Measurements from ENCODE around the gene NONO.
"Not testable (repeated sequence)": the region's sequence is repeated elsewhere in the genome, so short reads cannot be mapped to it uniquely, and the experiment has no call there.

The NONO gene

GRCh38 chrX:71254092-71254963, 29.1 kb upstream of the NONO start, which contains the start of gene ZMYM3:
ZMYM3 (minus strand) TSS chrX:71254140; CDS start chrX:71253255, 885 bp downstream.
- H3K4me3 ChIP-seq (ENCODE audit: low read depth, low read length): peak within 1 kb of the TSS; percentile 84
- peak; percentile 87 for DNase-seq (ENCODE audit: low read depth, low spot score)
- in situ Hi-C loops (cut with HindIII; ENCODE audit: low sequenced_read_pairs): no loop called here
- TF ChIP-seq, protein P1, sequence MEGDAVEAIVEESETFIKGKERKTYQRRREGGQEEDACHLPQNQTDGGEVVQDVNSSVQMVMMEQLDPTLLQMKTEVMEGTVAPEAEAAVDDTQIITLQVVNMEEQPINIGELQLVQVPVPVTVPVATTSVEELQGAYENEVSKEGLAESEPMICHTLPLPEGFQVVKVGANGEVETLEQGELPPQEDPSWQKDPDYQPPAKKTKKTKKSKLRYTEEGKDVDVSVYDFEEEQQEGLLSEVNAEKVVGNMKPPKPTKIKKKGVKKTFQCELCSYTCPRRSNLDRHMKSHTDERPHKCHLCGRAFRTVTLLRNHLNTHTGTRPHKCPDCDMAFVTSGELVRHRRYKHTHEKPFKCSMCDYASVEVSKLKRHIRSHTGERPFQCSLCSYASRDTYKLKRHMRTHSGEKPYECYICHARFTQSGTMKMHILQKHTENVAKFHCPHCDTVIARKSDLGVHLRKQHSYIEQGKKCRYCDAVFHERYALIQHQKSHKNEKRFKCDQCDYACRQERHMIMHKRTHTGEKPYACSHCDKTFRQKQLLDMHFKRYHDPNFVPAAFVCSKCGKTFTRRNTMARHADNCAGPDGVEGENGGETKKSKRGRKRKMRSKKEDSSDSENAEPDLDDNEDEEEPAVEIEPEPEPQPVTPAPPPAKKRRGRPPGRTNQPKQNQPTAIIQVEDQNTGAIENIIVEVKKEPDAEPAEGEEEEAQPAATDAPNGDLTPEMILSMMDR (IDR thresholded peaks at IDR 0.05; ENCODE audit: low read depth, low read length): no peak

GRCh38 chrX:71256051-71256450, 27.4 kb upstream of the NONO start:
- no peak for DNase-seq (ENCODE audit: low read depth, low spot score)
- in situ Hi-C loops (cut with HindIII; ENCODE audit: low sequenced_read_pairs): no loop called here
- TF ChIP-seq, protein P1 (IDR thresholded peaks at IDR 0.05; ENCODE audit: low read depth, low read length): no peak
- no peak overlapping the region for H3K4me3 ChIP-seq (ENCODE audit: low read depth, low read length)

GRCh38 chrX:71256856-71257255, 26.6 kb upstream of the NONO start:
- DNase-seq (ENCODE audit: low read depth, low spot score): no peak
- no peak overlapping the region for H3K4me3 ChIP-seq (ENCODE audit: low read depth, low read length)
- in situ Hi-C loops (cut with HindIII; ENCODE audit: low sequenced_read_pairs): no loop called here
- TF ChIP-seq, protein P1 (IDR thresholded peaks at IDR 0.05; ENCODE audit: low read depth, low read length): no peak

DNA sequence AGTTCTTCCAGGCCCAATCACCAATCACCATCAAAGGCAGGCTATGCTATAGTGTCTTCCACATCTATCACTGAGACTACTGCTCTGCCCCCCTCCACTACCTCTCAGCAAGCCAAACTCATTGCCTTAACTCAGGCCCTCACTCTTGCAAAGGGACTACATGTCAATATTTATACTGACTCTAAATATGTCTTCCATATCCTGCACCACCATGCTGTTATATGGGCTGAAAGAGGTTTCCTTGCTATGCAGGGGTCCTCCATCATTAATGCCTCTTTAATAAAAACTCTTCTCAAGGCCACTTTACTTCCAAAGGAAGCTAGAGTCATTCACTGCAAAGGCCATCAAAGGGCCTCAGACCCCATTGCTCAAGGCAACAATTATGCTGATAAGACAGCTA, 14.8 kb upstream of the NONO start:
- in situ Hi-C loops (cut with HindIII; ENCODE audit: low sequenced_read_pairs); DNase-seq (ENCODE audit: low read depth, low spot score): not testable (repeated sequence)

GRCh38 chrX:71269801-71270395, 13.5 kb upstream of the NONO start:
- no peak for DNase-seq (ENCODE audit: low read depth, low spot score)
- in situ Hi-C loops (cut with HindIII; ENCODE audit: low sequenced_read_pairs): no loop called here
- TF ChIP-seq, protein P1 (IDR thresholded peaks at IDR 0.05; ENCODE audit: low read depth, low read length): no peak
- no peak overlapping the region for H3K4me3 ChIP-seq (ENCODE audit: low read depth, low read length)

More for the DNA sequence above, 14.8 kb upstream of the NONO start:
- not testable (repeated sequence) for H3K4me3 ChIP-seq (ENCODE audit: low read depth, low read length)

DNA sequence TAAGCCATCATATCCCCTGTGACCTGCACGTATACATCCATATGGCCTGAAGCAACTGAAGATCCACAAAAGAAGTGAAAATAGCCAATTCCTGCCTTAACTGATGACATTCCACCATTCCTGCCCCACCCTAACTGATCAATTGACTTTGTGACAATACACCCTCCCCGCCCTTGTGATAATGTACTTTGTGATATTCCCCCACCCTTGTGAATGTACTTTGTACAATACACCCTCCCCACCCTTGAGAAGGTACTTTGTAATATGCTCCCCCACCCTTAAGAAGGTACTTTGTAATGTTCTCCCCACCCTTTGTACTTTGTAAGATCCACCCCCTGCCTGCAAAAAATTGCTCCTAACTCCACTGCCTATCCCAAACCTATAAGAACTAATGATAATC, 11.1 kb upstream of the NONO start:
- DNase-seq (ENCODE audit: low read depth, low spot score); in situ Hi-C loops (cut with HindIII; ENCODE audit: low sequenced_read_pairs); H3K4me3 ChIP-seq (ENCODE audit: low read depth, low read length): not testable (repeated sequence)

DNA sequence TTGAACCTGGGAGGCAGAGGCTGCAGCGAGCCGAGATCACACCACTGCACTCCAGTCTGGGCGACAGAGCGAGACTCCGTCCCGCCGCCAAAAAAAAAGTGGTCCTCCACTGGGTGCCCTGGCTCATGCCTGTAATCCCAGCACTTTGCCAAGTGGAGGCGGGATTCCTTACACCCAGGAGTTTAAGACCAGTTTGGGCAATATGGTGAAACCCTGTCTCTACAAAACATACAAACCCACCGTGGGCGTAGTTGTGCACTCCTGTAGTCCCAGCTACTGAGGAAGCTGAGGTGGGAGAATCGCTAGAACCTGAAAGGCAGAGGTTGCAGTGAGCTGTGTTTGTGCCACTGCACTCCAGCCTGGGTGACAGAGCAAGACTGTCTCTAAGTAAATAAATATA, 2.1 kb upstream of the NONO start:
- H3K4me3 ChIP-seq (ENCODE audit: low read depth, low read length); in situ Hi-C loops (cut with HindIII; ENCODE audit: low sequenced_read_pairs); DNase-seq (ENCODE audit: low read depth, low spot score): not testable (repeated sequence)
